DND-41 (cell line): ENCODE measurements around the gene DIRAS3.

Source experiments
- ATAC-seq: fragments of 200-7000 bp; cut with Tn5 transposase; 3 replicates; pipeline ENCODE4 v1.9.1; 2021; ENCODE audit warnings: low read depth; ENCODE audit not compliant: insufficient read depth
- DNase-seq: peaks from one replicate; pipeline ENCODE4 v3.0.0-alpha.2; 2020
- H2AFZ ChIP-seq: 2 replicates; pipeline ENCODE4 v1.6.0; 2012; ENCODE audit warnings: low read depth, low read length
- H3K27ac ChIP-seq: 2 replicates; pipeline ENCODE4 v1.5.1; 2012; ENCODE audit warnings: low read length, inconsistent platforms
- H3K27me3 ChIP-seq: fragments of 200-600 bp; sonication (generic); 2 replicates; pipeline ENCODE4 v1.6.0; 2012; ENCODE audit warnings: low read length, mild to moderate bottlenecking, inconsistent platforms; ENCODE audit not compliant: insufficient read depth, poor library complexity
- H3K36me3 ChIP-seq: 2 replicates; pipeline ENCODE4 v1.5.1; 2012; ENCODE audit warnings: low read length, inconsistent platforms; ENCODE audit not compliant: insufficient read depth
- H3K4me1 ChIP-seq: 2 replicates; pipeline ENCODE4 v1.5.1; 2012; ENCODE audit warnings: mild to moderate bottlenecking, low read length; ENCODE audit not compliant: insufficient read depth
- H3K4me2 ChIP-seq: 2 replicates; pipeline ENCODE4 v1.6.0; 2012; ENCODE audit warnings: mild to moderate bottlenecking, moderate library complexity, low read length, inconsistent platforms; ENCODE audit not compliant: insufficient read depth
- H3K4me3 ChIP-seq, 2 experiments: fragments of 200-600 bp in 1 of 2; shearing (Covaris generic) in 1 of 2; 2 replicates each; pipeline ENCODE4 v1.5.1; 2012 to 2016; ENCODE audit warnings: inconsistent platforms in 2 of 2, low read length in 2 of 2, mild to moderate bottlenecking in 2 of 2, low read depth in 1 of 2, moderate library complexity in 1 of 2
- H3K79me2 ChIP-seq: 2 replicates; pipeline ENCODE4 v1.6.0; 2012; ENCODE audit warnings: low read length, inconsistent platforms; ENCODE audit not compliant: insufficient read depth
- H3K9ac ChIP-seq: 2 replicates; pipeline ENCODE4 v1.6.0; 2012; ENCODE audit warnings: low read depth, mild to moderate bottlenecking, inconsistent platforms, low read length, moderate library complexity
- H3K9me3 ChIP-seq: 2 replicates; pipeline ENCODE4 v1.5.1; 2012; ENCODE audit warnings: low read length, moderate library complexity, mild to moderate bottlenecking, inconsistent platforms; ENCODE audit not compliant: insufficient read depth, severe bottlenecking
- H4K20me1 ChIP-seq: 2 replicates; pipeline ENCODE4 v1.6.0; 2012; ENCODE audit warnings: low read length; ENCODE audit not compliant: insufficient read depth
- CTCF ChIP-seq: IDR thresholded peaks from 2 replicates; pipeline ENCODE4 v1.5.1; 2012; ENCODE audit warnings: borderline replicate concordance, low read length, moderate library complexity, mild to moderate bottlenecking; ENCODE audit not compliant: poor library complexity, severe bottlenecking; ENCODE audit errors: extremely low read depth
- EZH2 ChIP-seq: IDR thresholded peaks from 3 replicates; pipeline ENCODE4 v1.6.1; 2012; ENCODE audit warnings: borderline replicate concordance, low read depth, mild to moderate bottlenecking, moderate library complexity, low read length, inconsistent platforms; ENCODE audit not compliant: severe bottlenecking

Gene DIRAS3

GRCh38 chr1:68085752-68086151 lies 35.3 kb upstream of the DIRAS3 start:
- no peaks in the 10 kb centered on the region for H3K9me3 ChIP-seq
- TF ChIP-seq EZH2 (no peak), CTCF (no peak)
- no peaks in the 10 kb centered on the region for H3K36me3 ChIP-seq
- ATAC-seq (no peak), DNase-seq (no peak)
- no peaks in the 10 kb centered on the region for H4K20me1 ChIP-seq
- no peak overlapping the region for H3K4me3 ChIP-seq
- H2AFZ ChIP-seq = no peak overlapping the region
- no peak overlapping the region for H3K27ac ChIP-seq
- no peaks in the 10 kb centered on the region for H3K27me3 ChIP-seq
- H3K4me2 ChIP-seq = no peak overlapping the region
- H3K4me1 ChIP-seq = no peaks in the 10 kb centered on the region
- H3K79me2 ChIP-seq = no peaks in the 10 kb centered on the region
- no peak overlapping the region for H3K9ac ChIP-seq

GRCh38 chr1:68083686-68084085 lies 33.3 kb upstream of the DIRAS3 start:
- H3K9ac ChIP-seq = no peak overlapping the region
- H3K9me3 ChIP-seq = no peaks in the 10 kb centered on the region
- H2AFZ ChIP-seq = no peak overlapping the region
- no peak overlapping the region for H3K4me2 ChIP-seq
- TF ChIP-seq CTCF (no peak), EZH2 (no peak)
- H3K4me1 ChIP-seq = no peaks in the 10 kb centered on the region
- no peaks in the 10 kb centered on the region for H3K36me3 ChIP-seq
- H3K27ac ChIP-seq = no peak overlapping the region
- DNase-seq (no peak), ATAC-seq (no peak)
- H3K4me3 ChIP-seq = no peak overlapping the region
- no peaks in the 10 kb centered on the region for H3K79me2 ChIP-seq
- no peaks in the 10 kb centered on the region for H4K20me1 ChIP-seq
- no peaks in the 10 kb centered on the region for H3K27me3 ChIP-seq

GRCh38 chr1:68081775-68082283 lies 31.4 kb upstream of the DIRAS3 start:
- H3K79me2 ChIP-seq = no peaks in the 10 kb centered on the region
- DNase-seq (no peak), ATAC-seq (no peak)
- H3K4me2 ChIP-seq = no peak overlapping the region
- no peaks in the 10 kb centered on the region for H3K27me3 ChIP-seq
- H3K4me1 ChIP-seq = no peaks in the 10 kb centered on the region
- no peak overlapping the region for H3K9ac ChIP-seq
- no peak overlapping the region for H3K27ac ChIP-seq
- H3K4me3 ChIP-seq = no peak overlapping the region
- no peak for TF ChIP-seq CTCF
- TF ChIP-seq EZH2 = no peak
- H2AFZ ChIP-seq = no peak overlapping the region
- H4K20me1 ChIP-seq = no peaks in the 10 kb centered on the region
- no peaks in the 10 kb centered on the region for H3K9me3 ChIP-seq
- no peaks in the 10 kb centered on the region for H3K36me3 ChIP-seq

GRCh38 chr1:68078647-68079046 lies 28.2 kb upstream of the DIRAS3 start:
- Histone ChIP-seq H3K4me2 (no peak overlapping the region), H4K20me1 (no peaks in the 10 kb centered on the region), H3K27me3 (no peaks in the 10 kb centered on the region), H2AFZ (no peak overlapping the region), H3K27ac (no peak overlapping the region), H3K4me3 (no peak overlapping the region), H3K9ac (no peak overlapping the region), H3K4me1 (no peaks in the 10 kb centered on the region), H3K79me2 (no peaks in the 10 kb centered on the region), H3K9me3 (no peaks in the 10 kb centered on the region), H3K36me3 (no peaks in the 10 kb centered on the region)
- ATAC-seq (no peak), DNase-seq (no peak)
- TF ChIP-seq EZH2 (no peak), CTCF (no peak)
